NB4 (cell line): ENCODE measurements around the gene ARL16.
A peak's percentile ranks its signal among the peaks of the same experiment; 100 is the strongest.

Experiments used
- DNase-seq: peaks from one replicate; pipeline ENCODE4 v3.0.0; 2010; ENCODE audit warnings: low read depth
- H3K4me3 ChIP-seq: one replicate; pipeline ENCODE4 v1.5.1; 2011; ENCODE audit warnings: mild to moderate bottlenecking, low read depth, low read length, moderate library complexity
- MYC ChIP-seq: IDR thresholded peaks from 2 replicates; pipeline ENCODE4 v1.6.1; 2011; ENCODE audit warnings: low read depth, low read length
- POLR2A ChIP-seq: IDR thresholded peaks from 2 replicates; pipeline ENCODE4 v1.6.1; 2011; ENCODE audit warnings: mild to moderate bottlenecking; ENCODE audit not compliant: insufficient read length; ENCODE audit errors: extremely low read depth
- TF ChIP-seq, protein P1 (sequence below): IDR thresholded peaks from 2 replicates; pipeline ENCODE4 v1.6.1; 2011; ENCODE audit warnings: low read depth, low read length
- TF ChIP-seq, protein P2 (sequence below): IDR thresholded peaks from one replicate; pipeline ENCODE4 v1.5.1; 2012; ENCODE audit warnings: low read depth, low read length

ARL16 gene

DNA sequence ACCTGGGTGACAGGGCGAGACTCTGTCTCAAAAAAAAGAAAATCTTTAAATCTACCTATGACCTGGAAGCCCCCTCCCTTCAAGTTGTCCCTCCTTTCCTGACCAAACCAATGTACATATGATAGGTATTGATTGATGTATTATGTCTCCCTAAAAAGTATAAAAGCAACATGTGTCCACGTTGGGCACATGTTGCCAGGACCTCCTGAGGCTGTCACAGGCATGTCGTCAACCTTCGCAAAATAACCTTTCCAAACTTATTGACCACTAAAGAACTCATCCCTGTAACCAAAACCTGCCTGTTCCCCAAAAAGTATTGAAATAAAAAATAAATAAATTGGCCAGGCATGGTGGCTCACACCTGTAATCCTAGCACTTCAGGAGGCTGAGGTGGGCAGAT, 21.6 kb downstream of the ARL16 start:
- no peak for DNase-seq
- TF ChIP-seq, protein P1, sequence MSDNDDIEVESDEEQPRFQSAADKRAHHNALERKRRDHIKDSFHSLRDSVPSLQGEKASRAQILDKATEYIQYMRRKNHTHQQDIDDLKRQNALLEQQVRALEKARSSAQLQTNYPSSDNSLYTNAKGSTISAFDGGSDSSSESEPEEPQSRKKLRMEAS: no peak
- TF ChIP-seq, protein P2, sequence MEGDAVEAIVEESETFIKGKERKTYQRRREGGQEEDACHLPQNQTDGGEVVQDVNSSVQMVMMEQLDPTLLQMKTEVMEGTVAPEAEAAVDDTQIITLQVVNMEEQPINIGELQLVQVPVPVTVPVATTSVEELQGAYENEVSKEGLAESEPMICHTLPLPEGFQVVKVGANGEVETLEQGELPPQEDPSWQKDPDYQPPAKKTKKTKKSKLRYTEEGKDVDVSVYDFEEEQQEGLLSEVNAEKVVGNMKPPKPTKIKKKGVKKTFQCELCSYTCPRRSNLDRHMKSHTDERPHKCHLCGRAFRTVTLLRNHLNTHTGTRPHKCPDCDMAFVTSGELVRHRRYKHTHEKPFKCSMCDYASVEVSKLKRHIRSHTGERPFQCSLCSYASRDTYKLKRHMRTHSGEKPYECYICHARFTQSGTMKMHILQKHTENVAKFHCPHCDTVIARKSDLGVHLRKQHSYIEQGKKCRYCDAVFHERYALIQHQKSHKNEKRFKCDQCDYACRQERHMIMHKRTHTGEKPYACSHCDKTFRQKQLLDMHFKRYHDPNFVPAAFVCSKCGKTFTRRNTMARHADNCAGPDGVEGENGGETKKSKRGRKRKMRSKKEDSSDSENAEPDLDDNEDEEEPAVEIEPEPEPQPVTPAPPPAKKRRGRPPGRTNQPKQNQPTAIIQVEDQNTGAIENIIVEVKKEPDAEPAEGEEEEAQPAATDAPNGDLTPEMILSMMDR: no peak
- TF ChIP-seq POLR2A: no peak
- no peak for TF ChIP-seq MYC
- no peak overlapping the region for H3K4me3 ChIP-seq

DNA sequence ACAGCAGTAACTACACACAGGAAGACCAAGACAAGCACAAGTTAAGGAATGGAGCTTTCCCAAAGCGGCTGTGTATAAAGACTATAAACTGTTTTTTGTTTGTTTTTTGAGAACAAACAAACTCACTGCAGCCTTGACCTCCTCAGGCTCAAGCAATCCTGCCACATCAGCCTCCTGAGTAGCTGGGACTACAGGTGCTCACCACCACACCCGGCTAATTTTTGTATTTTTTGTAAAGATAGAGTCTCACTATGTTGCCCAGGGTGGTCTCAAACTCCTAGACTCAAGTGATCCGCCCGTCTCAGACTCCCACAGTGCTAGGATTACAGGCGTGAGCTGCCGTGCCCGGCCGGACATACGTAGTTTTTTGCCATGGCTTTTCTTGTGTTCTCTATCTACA, 23.2 kb downstream of the ARL16 start:
- TF ChIP-seq, protein P1: no peak
- TF ChIP-seq POLR2A (no peak), MYC (no peak)
- TF ChIP-seq, protein P2: no peak
- H3K4me3 ChIP-seq: no peak overlapping the region
- no peak for DNase-seq

DNA sequence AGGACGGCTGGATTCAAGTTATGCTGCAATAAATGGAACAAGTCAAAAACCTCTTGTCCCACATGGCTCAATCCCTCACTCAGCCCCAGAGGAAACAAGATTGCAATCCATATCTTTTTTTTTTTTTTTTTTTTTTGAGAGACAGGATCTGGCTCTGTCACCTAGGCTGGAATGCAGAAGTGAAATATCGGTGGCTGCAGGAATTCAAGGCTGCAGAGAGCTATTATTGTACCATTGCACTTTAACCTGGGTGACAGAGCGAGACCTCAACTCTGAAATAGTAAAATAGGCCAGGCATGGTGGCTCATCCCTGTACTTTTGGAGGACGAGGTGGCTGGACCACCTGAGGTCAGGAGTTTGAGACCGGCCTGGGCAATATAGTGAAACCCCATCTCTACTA, 24.6 kb downstream of the ARL16 start:
- DNase-seq: no peak
- no peak overlapping the region for H3K4me3 ChIP-seq
- TF ChIP-seq POLR2A (no peak), MYC (no peak)
- TF ChIP-seq, protein P2: no peak
- TF ChIP-seq, protein P1: no peak

DNA sequence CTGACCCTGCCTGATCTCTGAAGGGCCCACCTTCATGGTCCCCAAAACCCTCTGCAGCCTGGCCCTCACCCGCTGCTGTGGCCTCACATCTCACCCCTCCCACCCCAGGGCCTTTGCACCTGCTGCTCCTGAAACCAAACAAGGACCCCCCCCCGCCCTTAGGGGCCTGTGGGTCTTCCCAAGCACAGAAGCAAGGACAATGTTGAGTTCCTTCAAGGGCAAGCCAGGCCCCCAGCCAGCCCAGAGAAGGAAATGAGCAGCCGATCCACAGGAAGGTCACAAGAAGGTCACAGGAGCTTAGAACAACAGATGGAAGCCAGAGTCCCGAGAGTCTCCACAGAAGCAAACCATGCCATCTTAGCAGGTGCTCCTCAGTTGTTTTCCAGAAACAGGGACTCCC, 26.8 kb downstream of the ARL16 start:
- no peak overlapping the region for H3K4me3 ChIP-seq
- DNase-seq: peak; percentile 65
- TF ChIP-seq POLR2A (no peak), MYC (no peak)
- TF ChIP-seq, protein P1: no peak
- TF ChIP-seq, protein P2: no peak

DNA sequence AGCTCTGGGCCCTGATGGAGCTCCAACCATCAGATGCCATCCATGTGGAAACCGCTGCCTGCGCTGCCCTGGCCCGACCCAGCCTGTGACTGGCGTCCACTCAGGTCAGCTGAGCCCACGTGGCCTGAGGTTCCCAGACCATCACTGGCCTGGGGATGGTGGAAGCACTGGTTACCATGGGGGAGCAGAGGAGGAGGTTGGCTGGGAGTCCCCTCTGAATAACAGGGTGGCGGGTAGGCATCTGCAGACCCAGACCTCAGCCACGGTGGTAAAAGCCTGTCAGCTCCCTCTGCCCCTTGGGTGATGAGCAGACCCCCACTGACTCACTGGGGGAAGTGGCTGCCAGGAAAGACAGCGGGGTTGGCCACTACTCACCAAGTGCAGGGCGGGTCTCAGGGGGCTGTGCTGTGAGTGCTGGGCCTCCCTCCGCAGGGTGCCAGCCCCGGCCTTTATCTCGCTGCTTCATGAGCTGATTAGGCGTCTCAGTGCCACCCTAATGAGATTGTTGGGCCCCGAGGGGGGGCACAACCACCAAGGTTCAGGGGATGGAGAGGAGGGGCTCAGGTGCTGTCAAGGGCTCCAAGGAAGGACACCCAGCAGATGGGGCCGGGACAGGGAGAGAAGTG, 27.4 kb downstream of the ARL16 start, which contains the start of gene PDE6G:
Gene PDE6G (minus strand): TSS at position 425 of the 626 bp plus-strand sequence. CDS start 3,237 bp downstream, outside the sequence.
- peak; percentile 71 for DNase-seq
- TF ChIP-seq POLR2A (no peak), MYC (no peak)
- TF ChIP-seq, protein P1: no peak
- TF ChIP-seq, protein P2: no peak
- no peak within 1 kb of the TSS for H3K4me3 ChIP-seq
